ENCODE results near the gene SYS1. TPM values are rescaled to one million over a fixed set of nuclear protein-coding genes. Genes with fewer than 3 reads are reported as not detected.
"Not testable (repeated sequence)": the region's sequence is repeated elsewhere in the genome, so short reads cannot be mapped to it uniquely, and the experiment has no call there.

Gene SYS1
- total and polyA plus RNA-seq, 2 donors (not counting 3 experiments of a cell fraction or from before 2014, with no cell fraction given) = 27.4 to 79.6 TPM

DNA sequence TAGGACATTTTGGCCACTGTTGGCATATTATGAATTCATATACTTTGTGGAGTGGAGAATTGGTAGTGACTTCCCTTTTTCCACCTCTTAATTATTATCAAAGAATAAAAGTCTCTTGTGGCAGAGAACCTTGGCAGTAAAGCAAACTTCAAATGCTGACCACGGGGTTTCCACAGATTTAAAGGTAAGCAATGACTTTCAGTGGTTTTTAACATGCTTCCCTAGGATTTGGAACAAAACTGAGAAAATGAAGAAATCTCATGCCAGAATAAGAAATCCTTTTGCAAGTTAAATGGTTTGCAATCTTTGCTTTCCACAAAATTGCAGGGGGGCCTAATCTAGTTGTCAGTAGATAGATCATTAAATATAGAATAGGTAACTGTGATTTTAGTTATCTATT lies 12.7 kb upstream of the SYS1 start:
- Histone ChIP-seq H3K9ac (replicated peaks; ENCODE audit: extremely low read depth, insufficient read depth, low read length) (no peak overlapping the region), H2AFZ (ENCODE audit: low read depth, low read length) (no peak overlapping the region), H3K27me3 (ENCODE audit: control insufficient read depth in 2 of 2, insufficient read depth in 2 of 2, low read length in 2 of 2) (no peaks in the 10 kb centered on the region), H3K27ac (ENCODE audit: insufficient read depth, low read depth, low read length) (no peak overlapping the region), H3K4me2 (ENCODE audit: insufficient read depth, low read length) (no peak overlapping the region), H4K20me1 (replicated peaks; ENCODE audit: control insufficient read depth, extremely low read depth, insufficient read depth, low read length) (no peaks in the 10 kb centered on the region), H3K9me3 (replicated peaks; ENCODE audit: control insufficient read depth, insufficient read depth, low read length) (no peaks in the 10 kb centered on the region), H3K4me3 (replicated peaks in 1 of 3; ENCODE audit: insufficient read depth in 1 of 3, low read depth in 1 of 3, low read length in 3 of 3) (no peak overlapping the region), H3K9me1 (replicated peaks; ENCODE audit: control insufficient read depth, extremely low read depth, insufficient read depth, low read length) (no peaks in the 10 kb centered on the region), H3K36me3 (ENCODE audit: control insufficient read depth in 2 of 2, extremely low read depth in 1 of 2, insufficient read depth in 2 of 2, low read length in 2 of 2) (no peaks in the 10 kb centered on the region), H3K79me2 (ENCODE audit: control insufficient read depth, insufficient read depth, low read length) (peaks cover 26% of the 10 kb centered on the region), H3K4me1 (ENCODE audit: control insufficient read depth, extremely low read depth, insufficient read depth, low read length) (peaks cover 29% of the 10 kb centered on the region)
- TF ChIP-seq MYC (IDR thresholded peaks at IDR 0.05; ENCODE audit: low read depth, low read length) = no peak
- TF ChIP-seq JUN (IDR thresholded peaks at IDR 0.05; ENCODE audit: borderline replicate concordance, insufficient read depth, insufficient read length, low read depth) = no peak
- no peak for TF ChIP-seq FOS (IDR thresholded peaks at IDR 0.05; ENCODE audit: borderline replicate concordance, insufficient read depth, low read length)
- TF ChIP-seq, protein P1, sequence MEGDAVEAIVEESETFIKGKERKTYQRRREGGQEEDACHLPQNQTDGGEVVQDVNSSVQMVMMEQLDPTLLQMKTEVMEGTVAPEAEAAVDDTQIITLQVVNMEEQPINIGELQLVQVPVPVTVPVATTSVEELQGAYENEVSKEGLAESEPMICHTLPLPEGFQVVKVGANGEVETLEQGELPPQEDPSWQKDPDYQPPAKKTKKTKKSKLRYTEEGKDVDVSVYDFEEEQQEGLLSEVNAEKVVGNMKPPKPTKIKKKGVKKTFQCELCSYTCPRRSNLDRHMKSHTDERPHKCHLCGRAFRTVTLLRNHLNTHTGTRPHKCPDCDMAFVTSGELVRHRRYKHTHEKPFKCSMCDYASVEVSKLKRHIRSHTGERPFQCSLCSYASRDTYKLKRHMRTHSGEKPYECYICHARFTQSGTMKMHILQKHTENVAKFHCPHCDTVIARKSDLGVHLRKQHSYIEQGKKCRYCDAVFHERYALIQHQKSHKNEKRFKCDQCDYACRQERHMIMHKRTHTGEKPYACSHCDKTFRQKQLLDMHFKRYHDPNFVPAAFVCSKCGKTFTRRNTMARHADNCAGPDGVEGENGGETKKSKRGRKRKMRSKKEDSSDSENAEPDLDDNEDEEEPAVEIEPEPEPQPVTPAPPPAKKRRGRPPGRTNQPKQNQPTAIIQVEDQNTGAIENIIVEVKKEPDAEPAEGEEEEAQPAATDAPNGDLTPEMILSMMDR (IDR thresholded peaks at IDR 0.05; ENCODE audit: extremely low read depth in 1 of 2, insufficient read depth in 1 of 2, low read depth in 1 of 2, low read length in 2 of 2) = no peak
- no peak for TF ChIP-seq POLR2AphosphoS5 (IDR thresholded peaks at IDR 0.05; ENCODE audit: insufficient read depth, low read depth, low read length)
- TF ChIP-seq, protein P2, sequence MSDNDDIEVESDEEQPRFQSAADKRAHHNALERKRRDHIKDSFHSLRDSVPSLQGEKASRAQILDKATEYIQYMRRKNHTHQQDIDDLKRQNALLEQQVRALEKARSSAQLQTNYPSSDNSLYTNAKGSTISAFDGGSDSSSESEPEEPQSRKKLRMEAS (IDR thresholded peaks at IDR 0.05; ENCODE audit: insufficient read depth, insufficient read length) = no peak
- no peak for TF ChIP-seq GATA2 (IDR thresholded peaks at IDR 0.05; ENCODE audit: insufficient read depth, insufficient read length, low read depth, low read length)
- TF ChIP-seq POLR2A (IDR thresholded peaks at IDR 0.05; ENCODE audit: low read depth, low read length) = no peak
- TF ChIP-seq EZH2 (IDR thresholded peaks at IDR 0.05; ENCODE audit: borderline replicate concordance, low read depth, low read length, severe bottlenecking) = no peak
- ChIA-PET CTCF (no interaction called here), POLR2A (no interaction called here)
- FAIRE-seq (no peak), DNase-seq (ENCODE audit: low read depth, low spot score) (no peak)
- no TSS peak for BruUV-seq (replicated peaks)
- intact Hi-C loops (cut with micrococcal nuclease) (no loop called here), dilution Hi-C loops (cut with MboI; ENCODE audit: extremely low pct_ligation_motif_present, low sequenced_read_pairs) (no loop called here)

DNA sequence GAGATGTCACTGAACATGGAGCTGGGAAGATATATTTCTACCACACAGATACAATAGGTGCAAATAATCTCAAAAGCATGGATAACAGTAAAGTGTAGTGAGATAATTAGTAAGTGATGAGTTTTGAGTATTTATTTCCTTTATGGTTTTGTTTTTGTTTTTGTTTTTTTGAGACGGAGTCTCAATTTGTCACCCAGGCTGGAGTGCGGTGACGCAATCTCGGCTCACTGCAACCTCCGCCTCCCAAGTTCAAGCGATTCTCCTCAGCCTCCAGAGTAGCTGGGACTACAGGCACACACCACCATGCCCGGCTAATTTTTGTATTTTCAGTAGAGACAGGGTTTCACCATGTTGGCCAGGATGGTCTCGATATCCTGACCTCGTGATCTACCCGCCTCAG lies 12.2 kb upstream of the SYS1 start:
- intact Hi-C loops (cut with micrococcal nuclease); H3K9me3 ChIP-seq (replicated peaks; ENCODE audit: control insufficient read depth, insufficient read depth, low read length); H3K4me2 ChIP-seq (ENCODE audit: insufficient read depth, low read length); H3K9me1 ChIP-seq (replicated peaks; ENCODE audit: control insufficient read depth, extremely low read depth, insufficient read depth, low read length); POLR2A ChIA-PET; FAIRE-seq; dilution Hi-C loops (cut with MboI; ENCODE audit: extremely low pct_ligation_motif_present, low sequenced_read_pairs); DNase-seq (ENCODE audit: low read depth, low spot score); H3K36me3 ChIP-seq (ENCODE audit: control insufficient read depth in 2 of 2, extremely low read depth in 1 of 2, insufficient read depth in 2 of 2, low read length in 2 of 2); H3K27me3 ChIP-seq (ENCODE audit: control insufficient read depth in 2 of 2, insufficient read depth in 2 of 2, low read length in 2 of 2); H4K20me1 ChIP-seq (replicated peaks; ENCODE audit: control insufficient read depth, extremely low read depth, insufficient read depth, low read length); H3K4me3 ChIP-seq (replicated peaks in 1 of 3; ENCODE audit: insufficient read depth in 1 of 3, low read depth in 1 of 3, low read length in 3 of 3); BruUV-seq (replicated peaks); H3K9ac ChIP-seq (replicated peaks; ENCODE audit: extremely low read depth, insufficient read depth, low read length); H2AFZ ChIP-seq (ENCODE audit: low read depth, low read length); H3K27ac ChIP-seq (ENCODE audit: insufficient read depth, low read depth, low read length): not testable (repeated sequence)
- Histone ChIP-seq H3K4me1 (ENCODE audit: control insufficient read depth, extremely low read depth, insufficient read depth, low read length) (peaks cover 23% of the 10 kb centered on the region), H3K79me2 (ENCODE audit: control insufficient read depth, insufficient read depth, low read length) (peaks cover 20% of the 10 kb centered on the region)
- CTCF ChIA-PET = interaction anchor here (1.1 kb wide), 2 partner anchors 57 to 86 kb away, joined by 3 read pairs; no protein-coding TSS in a partner anchor
